Measurements from ENCODE around the gene C1S. TPM values are rescaled to one million over a fixed set of nuclear protein-coding genes. Genes with fewer than 3 reads are reported as not detected.

C1S gene
- total RNA-seq, 1 experiment from 2014 or later, result 32.4 TPM

- Histone ChIP-seq H3K79me2 (ENCODE audit: low read depth) (peaks cover 39% of the 10 kb centered on the region), H3K9me2 (ENCODE audit: insufficient read depth) (no peaks in the 10 kb centered on the region), H2AFZ (peak overlapping the region; percentile 88), H4K20me1 (ENCODE audit: insufficient read depth) (peaks cover 4% of the 10 kb centered on the region; the same call in 1 of the 2 replicates), H3K27me3 (ENCODE audit: insufficient read depth, low read depth) (no peaks in the 10 kb centered on the region), H3F3A (ENCODE audit: insufficient read depth, low read depth) (peaks cover 26% of the 10 kb centered on the region), H3K4me1 (replicated peaks; ENCODE audit: insufficient read depth) (peaks cover 28% of the 10 kb centered on the region), H3K9me3 (ENCODE audit: insufficient read depth, low read depth) (peaks cover 11% of the 10 kb centered on the region), H3K36me3 (ENCODE audit: low read depth) (peaks cover 20% of the 10 kb centered on the region), H3K4me2 (peak overlapping the region; percentile 84), H3K4me3 (peak overlapping the region; percentile 79), H3K27ac (peak overlapping the region; percentile 76)
- peak in 1 of 2 experiments; percentile 78 for DNase-seq
- ChIA-PET POLR2A (ENCODE audit: unreplicated experiment) (interaction anchor here (0.5 to 2.3 kb wide), 12 partner anchors 14 to 574 kb away, joined by 3 to 27 read pairs (median 5); partner anchors contain the start of genes C12orf57, GAPDH, RNU7-1 and USP5), CTCF (interaction anchor here (0.5 to 2.7 kb wide), 10 partner anchors 14 to 568 kb away, joined by 3 to 15 read pairs (median 4); partner anchors contain the start of genes C12orf57, C1S, RNU7-1 and SPSB2)
- no TSS peak for BruUV-seq (replicated peaks)
- intact Hi-C loops (cut with micrococcal nuclease; ENCODE audit: unreplicated experiment), result loop anchor here (1.0 to 2.0 kb wide), 5 partner anchors 47 to 239 kb away; partner anchors contain the start of genes C1S and LPCAT3
- TF ChIP-seq EZH2 (IDR thresholded peaks at IDR 0.05; ENCODE audit: low read depth), result no peak
These were observed 47.1 kb downstream of the C1S start for GRCh38 chr12:7107636-7108002.

- H4K20me1 ChIP-seq (ENCODE audit: insufficient read depth), result peaks cover 4% of the 10 kb centered on the region; the same call in 1 of the 2 replicates
- H3K9me3 ChIP-seq (ENCODE audit: insufficient read depth, low read depth), result peaks cover 11% of the 10 kb centered on the region
- peaks cover 39% of the 10 kb centered on the region for H3K79me2 ChIP-seq (ENCODE audit: low read depth)
- ChIA-PET CTCF (interaction anchor here (0.5 to 2.7 kb wide), 13 partner anchors 14 to 256 kb away, joined by 3 to 15 read pairs (median 4); partner anchors contain the start of genes C12orf57, C1S, RNU7-1 and SPSB2), POLR2A (ENCODE audit: unreplicated experiment) (interaction anchor here (0.5 to 2.3 kb wide), 21 partner anchors 9 to 576 kb away, joined by 3 to 27 read pairs (median 3); partner anchors contain the start of genes C12orf57, GAPDH, RNU7-1 and USP5)
- TSS peak; percentile 29 for BruUV-seq (replicated peaks)
- H3K27me3 ChIP-seq (ENCODE audit: insufficient read depth, low read depth), result no peaks in the 10 kb centered on the region
- peaks cover 28% of the 10 kb centered on the region for H3K4me1 ChIP-seq (replicated peaks; ENCODE audit: insufficient read depth)
- DNase-seq, result peak; percentile 74 to 90
- no peak for TF ChIP-seq EZH2 (IDR thresholded peaks at IDR 0.05; ENCODE audit: low read depth)
- no peak for TF ChIP-seq CTCF (conservative IDR thresholded peaks at IDR 0.05)
- H3F3A ChIP-seq (ENCODE audit: insufficient read depth, low read depth), result peaks cover 27% of the 10 kb centered on the region
- H3K27ac ChIP-seq, result peak overlapping the region; percentile 76
- no peaks in the 10 kb centered on the region for H3K9me2 ChIP-seq (ENCODE audit: insufficient read depth)
- peak overlapping the region; percentile 88 for H2AFZ ChIP-seq
- intact Hi-C loops (cut with micrococcal nuclease; ENCODE audit: unreplicated experiment), result loop anchor here (1.0 to 2.0 kb wide), 5 partner anchors 48 to 239 kb away; partner anchors contain the start of genes C1S and LPCAT3
- H3K4me3 ChIP-seq, result peak overlapping the region; percentile 79
- H3K36me3 ChIP-seq (ENCODE audit: low read depth), result peaks cover 20% of the 10 kb centered on the region
- H3K4me2 ChIP-seq, result peak overlapping the region; percentile 84
These were observed 47.7 kb downstream of the C1S start for GRCh38 chr12:7108003-7108795.

- peak; percentile 72 to 91 for DNase-seq
- BruUV-seq (replicated peaks), result no TSS peak
These were observed 48.5 kb downstream of the C1S start, which contains the start of gene C1RL for GRCh38 chr12:7108796-7109571. Gene C1RL (minus strand): TSS chr12:7109214. CDS start chr12:7109180, 34 bp downstream.

More at GRCh38 chr12:7108796-7109571, 48.5 kb downstream of the C1S start, which contains the start of gene C1RL:
- ChIA-PET POLR2A (ENCODE audit: unreplicated experiment) (interaction anchor here (0.5 to 2.3 kb wide), 13 partner anchors 10 to 577 kb away, joined by 3 to 27 read pairs (median 4); partner anchors contain the start of genes C12orf57, GAPDH and RNU7-1), CTCF (interaction anchor here (0.5 to 2.7 kb wide), 13 partner anchors 16 to 502 kb away, joined by 3 to 15 read pairs (median 4); partner anchors contain the start of genes C12orf57, RNU7-1 and USP5)
- TF ChIP-seq CTCF (conservative IDR thresholded peaks at IDR 0.05), result peak; percentile 97
- no peak for TF ChIP-seq EZH2 (IDR thresholded peaks at IDR 0.05; ENCODE audit: low read depth)
- Histone ChIP-seq H3F3A (ENCODE audit: insufficient read depth, low read depth) (peaks cover 27% of the 10 kb centered on the region), H3K79me2 (ENCODE audit: low read depth) (peaks cover 39% of the 10 kb centered on the region), H3K9me2 (ENCODE audit: insufficient read depth) (no peaks in the 10 kb centered on the region), H3K4me1 (replicated peaks; ENCODE audit: insufficient read depth) (peaks cover 28% of the 10 kb centered on the region), H3K4me2 (peak within 1 kb of the TSS; percentile 84), H2AFZ (peak within 1 kb of the TSS; percentile 88), H3K36me3 (ENCODE audit: low read depth) (peaks cover 20% of the 10 kb centered on the region), H3K4me3 (peak within 1 kb of the TSS; percentile 79), H3K27ac (peak within 1 kb of the TSS; percentile 76), H3K27me3 (ENCODE audit: insufficient read depth, low read depth) (no peaks in the 10 kb centered on the region), H3K9me3 (ENCODE audit: insufficient read depth, low read depth) (peaks cover 11% of the 10 kb centered on the region), H4K20me1 (ENCODE audit: insufficient read depth) (peaks cover 8% of the 10 kb centered on the region; the same call in 1 of the 2 replicates)
- intact Hi-C loops (cut with micrococcal nuclease; ENCODE audit: unreplicated experiment), result loop anchor here (1.0 to 2.0 kb wide), 7 partner anchors 17 to 240 kb away; partner anchors contain the start of genes C12orf57, C1R, C1S and LPCAT3
